GM18502 (cell line): ENCODE measurements around the gene SLIT3.

Experiments
- ATAC-seq: cut with Tn5 transposase; IDR thresholded peaks from one replicate; pipeline ENCODE4 v1.9.1; 2021; ENCODE audit warnings: mild to moderate bottlenecking; ENCODE audit not compliant: unreplicated experiment, poor library complexity

Gene SLIT3

DNA sequence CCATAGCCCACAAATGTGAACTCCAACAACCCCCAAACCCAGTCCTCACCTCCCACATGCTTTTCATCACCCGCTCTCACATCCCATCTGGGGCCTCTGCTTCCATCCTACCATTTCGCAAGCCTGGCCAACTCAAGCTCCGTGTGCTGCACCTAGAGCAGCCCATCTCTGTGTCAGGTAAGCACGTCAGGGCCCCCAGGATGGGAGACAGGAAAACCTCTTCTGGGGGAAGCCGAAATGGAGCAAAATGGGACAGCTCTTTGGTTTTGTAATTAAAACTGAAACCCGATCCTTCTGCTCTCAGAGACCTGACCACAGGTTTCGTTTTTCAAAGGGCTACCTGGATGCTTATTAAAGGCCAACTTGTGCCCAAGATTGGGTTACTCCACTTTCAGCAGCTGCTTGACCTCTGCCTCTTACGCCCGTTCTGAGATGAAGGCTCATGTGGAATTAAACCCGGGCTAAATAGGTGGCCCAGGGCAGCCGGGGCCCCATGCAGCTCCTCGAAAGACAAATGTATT is 287.7 kb downstream of the SLIT3 start:
- ATAC-seq = no peak

DNA sequence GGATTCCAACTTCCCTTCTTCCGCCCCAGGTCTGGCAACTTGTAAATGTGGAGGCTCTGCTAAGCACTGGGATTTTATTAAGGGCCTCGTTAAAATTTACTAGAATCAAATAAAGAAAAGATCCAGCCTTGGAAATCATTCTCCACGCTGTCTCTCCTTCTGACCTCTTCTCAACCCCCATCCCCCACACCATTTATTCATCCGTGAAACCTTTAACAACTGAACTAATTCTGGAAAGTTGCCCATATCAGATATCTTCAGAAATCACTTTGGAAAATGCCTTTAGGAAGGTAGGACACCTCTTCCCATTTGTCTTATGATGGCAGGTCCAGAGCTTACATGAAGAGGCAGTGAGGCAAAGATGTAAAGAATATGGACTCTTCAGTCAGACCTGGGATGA is 288.5 kb downstream of the SLIT3 start:
- ATAC-seq = no peak

DNA sequence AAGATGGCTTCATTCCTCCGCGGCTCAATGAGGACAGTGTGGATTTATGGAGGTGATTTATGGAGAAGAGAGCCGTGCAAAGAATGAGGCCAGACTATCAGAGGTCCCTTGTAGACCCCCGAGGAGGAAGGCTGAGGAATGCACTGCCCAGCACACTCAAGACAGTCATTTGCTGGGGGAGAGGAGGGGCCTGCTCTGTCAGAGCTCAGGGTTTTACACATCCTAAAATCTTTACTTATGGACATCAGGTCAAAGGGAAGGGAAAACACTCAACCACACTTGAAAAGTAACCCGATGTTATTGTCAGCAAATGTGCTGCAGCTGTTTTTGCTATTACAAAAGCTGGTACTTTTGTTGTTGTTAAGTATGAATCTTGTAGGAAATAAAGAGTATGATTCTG is 289.5 kb downstream of the SLIT3 start:
- no peak for ATAC-seq

DNA sequence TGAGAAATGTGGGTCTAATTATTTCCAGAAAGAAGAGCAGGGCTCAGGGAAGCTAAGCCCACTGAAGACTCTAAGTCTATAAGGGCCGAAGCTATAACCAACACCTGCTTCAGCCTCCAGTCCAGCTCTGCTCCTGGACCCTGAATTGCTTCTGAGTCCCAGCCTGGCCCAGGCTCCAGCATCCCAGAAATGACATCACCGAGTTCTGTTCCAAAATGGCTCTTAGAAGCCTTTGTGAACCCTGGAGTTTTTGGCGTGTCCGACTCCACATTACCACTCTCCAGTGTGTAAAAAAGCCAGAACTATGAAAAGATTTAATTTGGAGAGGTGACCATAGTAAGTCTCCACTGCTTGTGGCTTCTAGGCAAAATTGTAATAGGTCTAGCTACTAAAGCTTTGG is 289.9 kb downstream of the SLIT3 start:
- ATAC-seq = no peak

DNA sequence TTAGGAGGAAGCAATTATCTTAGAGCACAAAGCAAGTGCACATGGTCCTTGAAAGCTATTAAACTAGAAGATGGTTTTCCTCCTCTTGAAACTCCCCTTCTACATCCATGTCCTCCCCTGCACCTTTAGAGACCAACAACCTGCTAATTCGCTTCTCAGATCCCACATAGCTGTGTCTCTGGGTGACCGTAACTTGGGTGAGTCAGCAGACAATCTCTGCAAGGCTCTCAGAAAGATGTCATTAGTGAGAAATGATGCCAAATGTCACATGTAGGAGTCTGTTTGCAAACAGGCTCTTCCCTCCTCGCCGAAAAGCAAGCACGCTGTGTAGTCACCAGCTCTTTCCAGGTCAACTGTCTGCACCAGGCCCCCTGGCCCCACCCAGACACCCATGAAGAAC is 291.8 kb downstream of the SLIT3 start:
- no peak for ATAC-seq

DNA sequence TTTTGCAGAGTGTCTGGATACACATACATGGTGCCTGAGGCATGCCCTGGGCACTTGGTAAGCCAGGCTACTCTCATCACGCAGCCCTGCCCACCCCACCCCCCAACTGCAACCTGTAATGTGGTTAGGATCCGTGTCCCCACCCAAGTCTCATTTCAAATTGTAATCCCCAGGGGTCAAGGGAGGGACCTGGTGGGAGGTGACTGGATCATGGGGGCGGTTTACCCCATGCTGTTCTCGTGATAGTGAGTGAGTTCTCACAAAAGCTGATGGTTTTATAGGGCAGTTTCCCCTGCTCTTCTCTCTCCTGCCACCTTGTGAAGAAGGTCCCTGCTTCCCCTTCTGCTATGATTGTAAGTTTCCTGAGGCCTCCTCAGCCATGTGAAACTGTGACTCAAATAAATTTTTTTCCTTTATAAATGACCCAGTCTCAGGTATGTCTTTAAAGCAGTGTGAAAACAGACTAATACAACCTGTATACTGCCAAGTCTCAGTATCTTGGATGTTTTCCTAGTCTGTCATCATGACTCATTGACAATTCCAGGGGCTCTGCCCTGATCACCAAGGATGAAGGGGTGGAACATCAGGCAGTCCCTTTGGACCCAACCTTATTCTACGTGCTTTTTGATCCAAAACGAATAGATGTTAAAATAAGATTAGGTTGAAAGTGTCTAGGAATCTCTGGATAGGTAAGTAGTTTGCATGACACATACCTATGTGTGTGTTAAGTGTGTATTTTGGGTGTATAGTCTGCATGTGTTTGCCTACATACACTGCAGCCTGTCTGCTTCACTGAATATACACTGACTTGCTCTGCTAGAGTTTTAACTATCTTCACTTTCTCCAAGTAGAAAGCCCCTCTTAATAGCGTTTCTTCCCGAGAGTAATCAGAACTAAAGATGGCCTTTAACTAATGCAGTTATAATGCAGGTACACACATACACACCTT is 293.8 kb downstream of the SLIT3 start:
- ATAC-seq = no peak

DNA sequence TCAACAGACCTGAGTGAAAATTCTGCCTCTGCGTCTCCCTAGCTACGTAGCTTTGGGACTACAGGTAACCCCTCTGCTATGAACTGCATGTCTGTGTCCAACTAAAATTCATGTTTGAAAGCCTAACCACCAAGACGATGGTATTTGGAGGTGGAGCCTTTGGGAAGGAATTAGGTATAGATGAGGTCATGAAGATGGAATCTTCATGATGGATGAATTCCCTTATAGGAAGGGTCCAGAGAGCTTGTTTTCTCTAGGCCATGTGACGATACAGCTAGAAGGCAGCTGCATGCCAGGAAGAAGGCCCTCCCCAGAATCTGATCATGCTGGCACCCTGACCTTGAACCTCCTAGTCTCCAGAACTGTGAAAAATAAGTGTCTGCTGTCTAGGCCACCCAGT is 296.4 kb downstream of the SLIT3 start:
- ATAC-seq = no peak

DNA sequence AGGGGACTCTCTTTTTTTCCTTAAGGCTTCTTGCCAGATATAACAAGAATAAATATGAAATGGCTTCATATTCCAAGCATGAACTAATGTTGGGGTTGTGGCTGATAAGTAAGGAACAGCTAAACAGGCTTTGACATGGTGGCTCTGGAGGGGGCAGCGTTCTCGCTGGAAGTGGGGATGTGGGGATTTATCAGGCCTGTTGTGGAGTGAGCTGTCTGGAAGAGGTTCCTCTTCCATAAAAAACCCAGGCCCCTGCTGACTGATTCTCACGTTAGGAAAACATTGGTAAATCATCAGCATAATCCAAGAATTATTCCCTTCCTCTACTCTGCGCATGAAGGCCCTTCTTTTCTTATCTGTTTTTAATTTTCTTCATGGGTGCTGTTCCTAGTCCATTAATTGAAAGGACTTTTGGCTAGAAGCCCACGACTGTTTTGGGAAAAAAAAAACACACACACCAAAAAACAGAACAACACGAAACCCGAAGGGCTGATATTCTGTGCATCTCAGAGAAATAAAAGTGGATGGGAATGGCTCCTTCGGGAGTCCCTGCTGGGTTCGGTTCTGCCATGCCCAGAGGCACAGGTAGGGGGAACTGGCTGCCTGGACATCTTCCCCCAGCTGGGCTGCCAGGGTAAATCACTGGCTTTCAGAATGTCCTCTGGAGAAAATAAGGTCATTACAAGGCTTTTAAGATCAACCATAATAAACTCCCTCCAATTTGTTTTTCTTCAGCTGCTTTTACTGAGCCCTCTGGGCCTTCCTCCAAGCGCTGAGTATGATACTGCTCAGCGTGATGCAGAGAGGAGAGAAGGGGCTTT is 297.0 kb downstream of the SLIT3 start:
- ATAC-seq = no peak

DNA sequence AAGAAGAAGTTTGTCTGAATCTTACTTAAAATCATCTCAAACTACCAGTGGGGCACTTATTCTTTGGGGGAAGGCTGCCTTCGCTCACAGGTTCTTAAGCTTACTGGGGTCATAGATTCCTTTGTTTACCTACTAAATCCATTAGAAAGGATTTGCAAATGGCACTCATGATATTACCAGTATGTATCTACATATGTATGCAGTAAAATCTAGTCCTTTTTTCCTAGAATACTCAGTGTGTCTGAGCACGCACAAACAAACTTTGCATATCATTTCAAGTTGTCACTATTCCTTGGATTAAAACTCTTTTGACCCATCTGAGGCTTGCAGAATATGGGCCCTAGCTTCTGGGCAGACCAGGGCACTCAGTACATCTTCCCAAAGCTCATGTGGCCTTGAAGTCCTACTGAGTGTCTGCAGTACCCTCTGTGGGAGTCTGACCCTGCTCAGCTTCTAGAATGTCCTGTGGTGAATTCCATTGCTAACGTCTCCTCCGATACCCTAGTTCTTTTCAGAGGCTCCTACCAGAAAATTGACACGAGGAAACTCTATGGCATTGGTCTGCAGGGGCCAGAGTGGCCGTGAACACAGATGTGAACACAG is 297.9 kb downstream of the SLIT3 start:
- ATAC-seq = no peak

DNA sequence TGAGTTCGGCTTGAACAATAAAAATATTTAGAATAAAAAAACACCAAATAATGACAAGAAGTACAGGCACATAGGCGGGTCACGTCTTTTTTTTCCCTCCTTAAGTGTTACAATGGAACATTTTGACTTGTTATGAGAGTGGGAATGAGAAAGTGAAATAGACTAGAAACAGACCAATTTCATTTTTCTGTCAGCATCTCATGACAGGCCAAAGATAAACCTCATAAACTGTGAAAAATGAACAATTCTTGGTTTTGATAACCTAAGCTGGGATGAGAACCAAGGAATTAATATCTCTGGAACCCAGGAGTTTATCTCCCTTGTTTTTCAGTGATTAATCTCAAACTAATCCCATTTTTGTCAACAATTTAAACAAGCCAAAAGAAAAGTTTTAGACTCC is 299.5 kb downstream of the SLIT3 start:
- no peak for ATAC-seq

DNA sequence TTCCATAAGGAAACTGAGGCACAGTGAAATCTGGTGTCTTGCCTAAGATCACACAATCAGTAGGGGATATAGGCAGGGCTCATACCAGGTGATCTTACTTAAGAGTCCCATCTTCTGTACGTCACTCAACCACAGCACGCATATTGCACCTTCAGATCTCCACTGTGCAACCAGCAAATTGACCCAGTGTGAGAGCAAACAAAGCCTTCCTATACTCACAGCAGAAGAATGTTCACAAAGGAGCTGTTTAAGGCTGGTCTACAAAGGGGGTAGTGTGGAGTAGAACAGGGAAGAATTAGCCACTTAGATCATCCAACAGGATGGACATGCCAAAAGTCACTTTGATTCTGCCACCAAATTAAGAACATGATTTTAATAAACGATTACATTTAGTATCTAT is 305.9 kb downstream of the SLIT3 start:
- ATAC-seq = no peak

DNA sequence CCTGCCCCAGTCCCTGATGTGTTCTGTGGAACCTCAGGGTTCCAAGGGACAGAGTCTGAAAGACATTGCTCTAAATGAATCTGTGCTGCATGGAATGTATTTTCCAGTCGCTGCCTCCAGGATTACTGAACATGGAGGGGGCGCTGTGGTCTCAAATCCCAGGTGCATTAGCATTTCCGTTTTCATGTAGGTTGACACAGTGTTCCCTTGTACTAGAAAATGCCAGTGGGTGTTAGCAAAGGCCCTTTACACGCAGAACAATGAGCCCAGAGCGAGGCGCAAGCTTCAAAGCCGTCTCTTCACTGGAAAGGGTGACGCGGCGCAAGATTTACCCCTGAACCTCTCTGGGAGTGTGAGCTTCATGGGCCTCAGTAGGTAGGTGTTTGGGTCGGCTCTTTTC is 308.3 kb downstream of the SLIT3 start:
- ATAC-seq = no peak

DNA sequence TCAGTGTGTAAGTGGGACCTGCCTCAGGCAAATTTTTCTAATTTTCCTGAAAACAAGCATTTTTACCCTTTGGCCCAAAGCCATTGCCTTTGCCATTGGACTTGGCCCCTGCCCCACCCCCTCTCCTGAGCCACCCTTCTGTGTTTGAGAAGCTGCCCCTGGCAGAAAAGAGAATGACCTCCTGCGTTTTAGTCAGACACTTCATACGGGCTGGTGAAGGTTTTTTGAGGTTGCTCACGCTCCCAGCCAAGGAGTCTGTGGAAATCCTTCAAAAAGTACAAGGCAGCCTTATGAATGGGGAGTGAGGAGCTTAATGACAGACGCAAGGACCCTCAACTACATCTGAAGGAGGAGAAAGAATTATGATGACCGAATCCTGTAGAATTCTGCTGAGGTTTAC is 308.9 kb downstream of the SLIT3 start:
- ATAC-seq = no peak

DNA sequence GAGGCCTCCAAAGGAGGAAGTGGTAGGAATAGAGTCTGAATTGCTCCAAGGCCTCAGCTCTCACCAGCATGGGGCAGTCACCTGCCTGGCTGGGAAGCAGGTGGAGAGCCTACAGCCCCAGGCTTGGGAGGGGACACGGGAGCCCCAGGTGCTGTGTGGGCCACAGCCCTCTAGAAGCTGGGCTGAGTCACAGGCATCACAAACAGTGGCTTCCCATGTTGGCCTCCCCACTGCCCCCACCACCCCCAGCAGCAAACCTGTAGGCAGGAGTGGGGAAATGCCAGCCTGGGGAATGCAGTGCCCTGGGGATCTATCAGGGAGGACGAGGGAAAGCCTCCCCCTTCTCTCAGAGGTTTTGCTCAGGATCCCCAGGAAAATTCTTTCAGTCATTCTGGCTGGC is 309.6 kb downstream of the SLIT3 start:
- no peak for ATAC-seq

DNA sequence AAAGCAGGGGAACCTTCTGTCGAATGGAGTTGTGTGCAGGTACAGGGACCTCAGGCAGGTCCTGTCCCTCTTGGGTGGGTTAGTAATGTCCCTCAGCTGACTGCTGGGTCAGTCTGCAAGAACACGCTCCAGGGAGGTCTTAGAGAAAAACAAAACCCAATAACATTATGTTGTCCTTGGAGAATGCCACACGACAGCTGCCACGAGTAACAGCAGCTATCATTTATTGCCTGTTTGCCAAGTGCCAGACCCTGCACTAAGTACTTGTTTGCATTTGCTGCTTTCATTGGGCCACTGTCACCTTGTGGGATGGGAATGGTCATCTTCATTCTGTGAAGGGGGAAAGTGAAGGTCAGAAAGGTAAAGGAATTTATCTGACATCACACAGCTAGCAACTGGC is 310.3 kb downstream of the SLIT3 start:
- no peak for ATAC-seq

DNA sequence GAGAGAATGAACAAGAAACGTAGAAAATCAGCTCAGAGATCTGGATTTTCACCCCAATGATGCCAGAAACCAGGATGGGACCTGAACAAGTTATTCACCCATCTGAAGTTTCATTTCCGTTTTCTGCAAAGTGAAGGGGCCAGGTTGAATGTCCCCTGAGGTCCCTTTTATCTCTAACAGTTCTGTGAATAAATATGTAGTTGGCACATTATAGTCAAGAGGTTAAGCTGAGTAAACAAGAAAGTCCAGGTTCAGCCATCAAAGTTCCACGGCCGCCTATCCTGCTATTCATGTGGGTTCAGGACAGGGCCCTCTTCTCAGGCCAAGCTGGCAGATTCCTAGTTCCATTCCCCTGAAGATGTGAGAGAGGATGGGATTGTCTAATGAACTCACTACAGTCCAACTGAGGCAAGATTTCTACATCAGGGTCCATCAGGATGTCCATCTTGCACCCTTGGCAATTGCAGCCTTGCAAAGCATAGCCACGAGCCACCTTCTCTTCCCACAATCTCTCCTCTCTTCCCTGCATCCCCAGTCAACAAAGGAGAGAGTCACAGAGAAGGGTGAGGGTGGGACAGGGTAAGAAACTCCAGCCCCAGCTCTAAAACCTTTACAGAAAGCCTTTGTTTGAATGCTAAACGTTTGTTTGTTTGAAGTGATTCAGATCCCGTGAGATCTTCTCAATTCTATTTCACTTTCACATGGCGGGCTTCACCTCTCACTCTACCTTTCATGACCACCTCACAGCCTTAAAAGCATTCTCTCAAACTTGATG is 311.0 kb downstream of the SLIT3 start:
- no peak for ATAC-seq

DNA sequence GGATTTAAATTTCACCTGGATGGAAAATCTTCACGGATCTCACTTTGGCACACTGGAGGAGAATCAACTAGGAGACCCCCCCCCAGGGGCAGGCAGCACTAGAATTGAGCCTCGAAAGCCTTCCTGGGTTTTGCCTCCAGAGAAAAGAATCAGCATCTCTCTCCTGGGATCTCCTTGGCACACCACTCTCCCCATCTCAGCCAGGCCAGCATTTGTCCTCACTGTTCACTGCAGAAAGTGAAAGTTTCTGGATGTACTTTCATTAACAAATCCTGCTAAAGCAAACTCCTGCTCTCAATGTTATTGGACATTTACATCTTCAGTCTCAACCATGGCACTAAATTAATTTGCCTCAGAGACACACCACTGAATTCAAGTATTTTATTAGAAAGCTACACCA is 312.2 kb downstream of the SLIT3 start:
- no peak for ATAC-seq

DNA sequence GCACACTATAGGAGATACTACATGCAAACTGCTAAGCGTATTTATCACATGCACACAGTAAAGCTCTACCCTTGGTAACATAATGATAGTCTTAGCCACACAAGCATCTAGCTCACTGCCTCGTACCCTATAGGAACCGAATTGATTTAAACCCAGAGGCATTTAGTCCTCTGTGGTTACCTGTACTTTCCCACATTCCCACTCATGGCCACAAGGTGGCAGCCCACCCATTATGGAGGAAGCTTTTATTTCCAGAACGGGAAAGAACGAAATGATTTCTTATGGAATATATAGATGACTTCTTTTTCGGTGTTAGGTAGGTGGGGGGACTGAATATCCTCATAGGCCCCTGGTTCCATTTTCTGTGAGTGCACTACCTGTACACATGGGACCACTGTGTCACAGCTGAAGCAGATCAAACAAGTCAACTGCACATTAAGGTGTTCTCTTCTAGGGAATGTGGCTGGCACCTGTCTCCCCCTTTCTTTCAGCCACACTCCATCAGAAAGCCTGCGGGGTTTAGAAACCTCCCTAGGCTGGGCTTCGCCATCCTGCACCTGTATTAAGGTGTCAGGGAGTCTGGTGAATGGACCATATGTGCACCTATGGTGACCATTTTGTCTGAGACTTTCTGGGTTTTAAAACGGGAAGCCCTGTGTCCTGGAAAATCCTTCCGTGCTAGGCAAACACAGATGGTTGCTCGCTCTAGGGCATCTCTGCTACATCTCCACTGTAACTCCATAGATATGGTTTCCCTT is 313.2 kb downstream of the SLIT3 start:
- no peak for ATAC-seq

DNA sequence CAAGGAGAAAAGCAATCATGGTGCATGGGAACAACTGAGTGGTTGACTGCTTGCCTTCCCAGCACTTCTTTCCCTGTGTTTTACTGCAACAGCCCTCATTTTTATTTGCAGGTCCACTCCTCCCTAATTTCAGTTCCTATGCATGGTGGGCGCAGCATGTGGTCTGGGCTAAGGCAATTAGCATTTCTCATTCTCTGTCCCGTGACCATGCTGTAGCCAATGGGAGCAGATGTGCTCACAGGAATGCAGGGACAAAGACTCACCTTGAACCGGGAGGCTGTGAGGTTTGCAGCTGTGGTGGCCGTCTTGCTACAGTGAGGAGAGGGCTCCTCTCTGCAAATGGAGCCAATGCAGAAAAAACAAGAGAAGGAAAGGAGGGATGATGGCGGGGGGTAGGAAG is 315.5 kb downstream of the SLIT3 start:
- no peak for ATAC-seq
